ENCODE data around the gene MAGI2. TPM values are rescaled to one million over a fixed set of nuclear protein-coding genes. Genes with fewer than 3 reads are reported as not detected.
A peak's percentile ranks its signal among the peaks of the same experiment; 100 is the strongest.

MAGI2 gene
- total RNA-seq, 1 donor from 2014 or later, result 64.2 TPM

- H3K4me1 Mint-ChIP-seq (ENCODE audit: low read depth, unreplicated experiment), result peaks cover 16% of the 10 kb centered on the region
- H3K4me3 Mint-ChIP-seq (ENCODE audit: unreplicated experiment), result no peak overlapping the region
- H3K36me3 Mint-ChIP-seq (ENCODE audit: unreplicated experiment), result no peaks in the 10 kb centered on the region
- DNase-seq, result no peak
- no peaks in the 10 kb centered on the region for H3K9me3 Mint-ChIP-seq (ENCODE audit: unreplicated experiment)
- peaks cover 1% of the 10 kb centered on the region for H3K27me3 Mint-ChIP-seq (ENCODE audit: unreplicated experiment)
- no peak overlapping the region for H3K27ac Mint-ChIP-seq (ENCODE audit: unreplicated experiment)
- TF ChIP-seq CTCF (IDR thresholded peaks at IDR 0.05; ENCODE audit: partially characterized antibody, unreplicated experiment), result peak; percentile 80
These were observed 1319.2 kb downstream of the MAGI2 start for GRCh38 chr7:78134256-78134655.

- Mint-ChIP-seq H3K4me1 (ENCODE audit: low read depth, unreplicated experiment) (peaks cover 8% of the 10 kb centered on the region), H3K4me3 (ENCODE audit: unreplicated experiment) (no peak overlapping the region), H3K9me3 (ENCODE audit: unreplicated experiment) (peaks cover 2% of the 10 kb centered on the region), H3K27me3 (ENCODE audit: unreplicated experiment) (no peaks in the 10 kb centered on the region), H3K27ac (ENCODE audit: unreplicated experiment) (no peak overlapping the region), H3K36me3 (ENCODE audit: unreplicated experiment) (no peaks in the 10 kb centered on the region)
- no peak for TF ChIP-seq CTCF (IDR thresholded peaks at IDR 0.05; ENCODE audit: partially characterized antibody, unreplicated experiment)
- no peak for DNase-seq
These were observed 1322.8 kb downstream of the MAGI2 start for GRCh38 chr7:78130446-78131215.

GRCh38 chr7:78129865-78130264, 1323.6 kb downstream of the MAGI2 start:
- no peak overlapping the region for H3K4me3 Mint-ChIP-seq (ENCODE audit: unreplicated experiment)
- H3K27me3 Mint-ChIP-seq (ENCODE audit: unreplicated experiment), result no peaks in the 10 kb centered on the region
- no peak for DNase-seq
- no peak for TF ChIP-seq CTCF (IDR thresholded peaks at IDR 0.05; ENCODE audit: partially characterized antibody, unreplicated experiment)
- H3K27ac Mint-ChIP-seq (ENCODE audit: unreplicated experiment), result no peak overlapping the region
- H3K4me1 Mint-ChIP-seq (ENCODE audit: low read depth, unreplicated experiment), result peaks cover 8% of the 10 kb centered on the region
- H3K36me3 Mint-ChIP-seq (ENCODE audit: unreplicated experiment), result no peaks in the 10 kb centered on the region
- peaks cover 3% of the 10 kb centered on the region for H3K9me3 Mint-ChIP-seq (ENCODE audit: unreplicated experiment)

GRCh38 chr7:78127009-78127408, 1326.5 kb downstream of the MAGI2 start:
- H3K27me3 Mint-ChIP-seq (ENCODE audit: unreplicated experiment), result no peaks in the 10 kb centered on the region
- DNase-seq, result no peak
- H3K36me3 Mint-ChIP-seq (ENCODE audit: unreplicated experiment), result no peaks in the 10 kb centered on the region
- no peak overlapping the region for H3K27ac Mint-ChIP-seq (ENCODE audit: unreplicated experiment)
- H3K4me1 Mint-ChIP-seq (ENCODE audit: low read depth, unreplicated experiment), result no peaks in the 10 kb centered on the region
- TF ChIP-seq CTCF (IDR thresholded peaks at IDR 0.05; ENCODE audit: partially characterized antibody, unreplicated experiment), result no peak
- no peak overlapping the region for H3K4me3 Mint-ChIP-seq (ENCODE audit: unreplicated experiment)
- H3K9me3 Mint-ChIP-seq (ENCODE audit: unreplicated experiment), result peaks cover 3% of the 10 kb centered on the region

- Mint-ChIP-seq H3K4me1 (ENCODE audit: low read depth, unreplicated experiment) (no peaks in the 10 kb centered on the region), H3K4me3 (ENCODE audit: unreplicated experiment) (no peak overlapping the region), H3K27me3 (ENCODE audit: unreplicated experiment) (no peaks in the 10 kb centered on the region), H3K27ac (ENCODE audit: unreplicated experiment) (no peak overlapping the region), H3K36me3 (ENCODE audit: unreplicated experiment) (no peaks in the 10 kb centered on the region), H3K9me3 (ENCODE audit: unreplicated experiment) (peaks cover 3% of the 10 kb centered on the region)
- no peak for DNase-seq
- TF ChIP-seq CTCF (IDR thresholded peaks at IDR 0.05; ENCODE audit: partially characterized antibody, unreplicated experiment), result no peak
These were observed 1327.6 kb downstream of the MAGI2 start for GRCh38 chr7:78125884-78126283.

Measured in glutamatergic neuron (in vitro differentiated cells).